ENCODE measurements around the gene PTN.

DNA sequence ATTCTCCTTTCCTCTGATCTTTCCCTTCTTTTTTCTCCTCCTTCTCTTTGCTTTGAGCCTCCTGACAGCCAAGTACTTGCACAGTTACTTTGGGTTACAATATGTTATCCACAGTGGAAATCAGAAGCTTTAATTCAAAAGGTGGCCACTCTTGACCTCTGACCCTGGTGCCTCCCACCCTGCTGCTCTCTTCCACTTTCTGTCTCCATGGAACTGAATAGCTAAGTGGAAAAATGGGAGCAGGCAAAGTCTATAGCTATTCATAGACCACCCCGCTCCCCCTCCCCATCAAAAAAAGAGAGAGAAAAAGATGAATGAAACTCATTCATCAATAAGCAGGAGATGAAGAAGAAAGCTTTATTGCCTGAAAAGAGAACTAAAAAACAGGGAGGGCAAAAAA is 39.4 kb downstream of the PTN start:
- TF ChIP-seq, protein P1, sequence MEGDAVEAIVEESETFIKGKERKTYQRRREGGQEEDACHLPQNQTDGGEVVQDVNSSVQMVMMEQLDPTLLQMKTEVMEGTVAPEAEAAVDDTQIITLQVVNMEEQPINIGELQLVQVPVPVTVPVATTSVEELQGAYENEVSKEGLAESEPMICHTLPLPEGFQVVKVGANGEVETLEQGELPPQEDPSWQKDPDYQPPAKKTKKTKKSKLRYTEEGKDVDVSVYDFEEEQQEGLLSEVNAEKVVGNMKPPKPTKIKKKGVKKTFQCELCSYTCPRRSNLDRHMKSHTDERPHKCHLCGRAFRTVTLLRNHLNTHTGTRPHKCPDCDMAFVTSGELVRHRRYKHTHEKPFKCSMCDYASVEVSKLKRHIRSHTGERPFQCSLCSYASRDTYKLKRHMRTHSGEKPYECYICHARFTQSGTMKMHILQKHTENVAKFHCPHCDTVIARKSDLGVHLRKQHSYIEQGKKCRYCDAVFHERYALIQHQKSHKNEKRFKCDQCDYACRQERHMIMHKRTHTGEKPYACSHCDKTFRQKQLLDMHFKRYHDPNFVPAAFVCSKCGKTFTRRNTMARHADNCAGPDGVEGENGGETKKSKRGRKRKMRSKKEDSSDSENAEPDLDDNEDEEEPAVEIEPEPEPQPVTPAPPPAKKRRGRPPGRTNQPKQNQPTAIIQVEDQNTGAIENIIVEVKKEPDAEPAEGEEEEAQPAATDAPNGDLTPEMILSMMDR (conservative IDR thresholded peaks at IDR 0.05; ENCODE audit: low read length), result no peak
- no peak for TF ChIP-seq EZH2phosphoT487 (IDR thresholded peaks at IDR 0.05; ENCODE audit: borderline replicate concordance, low read depth, low read length)

Measured in OCI-LY7 (cell line).